A549 (cell line): ENCODE measurements around the gene CD79A. TPM values are rescaled to one million over a fixed set of nuclear protein-coding genes. Genes with fewer than 3 reads are reported as not detected.

ENCODE experiments used
- ATAC-seq, 2 experiments: fragments of 200-7000 bp in 1 of 2; fragments of >200 bp in 1 of 2; cut with Nextera tagmentation in 1 of 2; cut with Tn5 transposase in 1 of 2; 3 replicates each; pipeline versions ENCODE4 v1.8.0 to v1.9.1; 2018 to 2020; ENCODE audit warnings: mild to moderate bottlenecking in 1 of 2, moderate library complexity in 1 of 2
- CTCF ChIA-PET: fragments of 300-600 bp; sonication (Branson Sonifier 250); formaldehyde crosslinking; extraction: SDS; loops from one replicate; lab custom pipeline; 2021; ENCODE audit warnings: antibody characterized with exemption, inconsistent platforms; lab: Yijun Ruan, JAX
- POLR2A ChIA-PET: fragments of 350-600 bp; formaldehyde crosslinking; extraction: SDS; loops from one replicate; lab custom pipeline; 2021; ENCODE audit warnings: antibody characterized with exemption, inconsistent platforms; lab: Yijun Ruan, JAX
- DNase-seq, 2 experiments: peaks; one replicate each; pipeline versions ENCODE4 v3.0.0 to v3.0.0-alpha.2; 2011 to 2016; ENCODE audit warnings: low read depth in 1 of 2, low spot score in 1 of 2
- FAIRE-seq: peaks from 2 replicates; lab custom pipeline; 2011; peaks lifted over from hg19 to GRCh38; lab: Jason Lieb, UNC
- H3K27ac ChIP-seq, 2 experiments: fragments of >200 bp; sonication (Bioruptor Twin); formaldehyde crosslinking; 3 replicates each; pipeline ENCODE4 v1.5.1; 2016 to 2017
- H3K4me1 ChIP-seq: fragments of >200 bp; sonication (Bioruptor Twin); formaldehyde crosslinking; 3 replicates; pipeline ENCODE4 v1.6.1; 2016
- H3K4me2 ChIP-seq: fragments of >200 bp; sonication (Bioruptor Twin); formaldehyde crosslinking; 3 replicates; pipeline ENCODE4 v1.6.1; 2016
- H3K4me3 ChIP-seq: fragments of >200 bp; sonication (Bioruptor Twin); formaldehyde crosslinking; 3 replicates; pipeline ENCODE4 v1.5.1; 2016
- H3K9me3 ChIP-seq: fragments of >200 bp; sonication (Bioruptor Twin); formaldehyde crosslinking; 3 replicates; pipeline ENCODE4 v1.6.1; 2016
- CBX2 ChIP-seq: fragments of 200-600 bp; sonication (generic); IDR thresholded peaks from 2 replicates; pipeline ENCODE4 v1.6.1; 2016; ENCODE audit warnings: low read depth, mild to moderate bottlenecking, borderline replicate concordance
- CHD4 ChIP-seq: fragments of 200-600 bp; sonication (generic); IDR thresholded peaks from 2 replicates; pipeline ENCODE4 v1.6.1; 2016; ENCODE audit warnings: antibody characterized with exemption, mild to moderate bottlenecking, borderline replicate concordance
- EHMT2 ChIP-seq: fragments of 200-600 bp; sonication (generic); IDR thresholded peaks from 2 replicates; pipeline ENCODE4 v1.6.1; 2016; ENCODE audit warnings: antibody characterized with exemption, low read depth, mild to moderate bottlenecking, moderate library complexity
- ESRRA ChIP-seq: fragments of 150-350 bp; IDR thresholded peaks from 2 replicates; pipeline ENCODE4 v1.6.1; 2014; ENCODE audit warnings: mild to moderate bottlenecking, low read length, borderline replicate concordance
- FOSB ChIP-seq: fragments of 250-450 bp; sonication (Bioruptor Pico); IDR thresholded peaks from 2 replicates; pipeline ENCODE4 v1.5.0; 2020; ENCODE audit warnings: mild to moderate bottlenecking, moderate library complexity
- FOSL2 ChIP-seq, 2 experiments: fragments of 450-650 bp in 1 of 2; fragments of >200 bp in 1 of 2; sonication (Bioruptor Twin) in 1 of 2; formaldehyde crosslinking; IDR thresholded peaks; 2 replicates each; pipeline versions ENCODE4 v1.5.0 to v1.6.1; 2016 to 2020; ENCODE audit warnings: mild to moderate bottlenecking in 1 of 2, moderate library complexity in 1 of 2
- HEYL ChIP-seq: fragments of 250-450 bp; sonication (Bioruptor Pico); IDR thresholded peaks from 2 replicates; pipeline ENCODE4 v1.8.0; 2021; ENCODE audit warnings: mild to moderate bottlenecking, moderate library complexity
- HOXA7 ChIP-seq: fragments of 250-450 bp; sonication (Bioruptor Pico); IDR thresholded peaks from 2 replicates; pipeline ENCODE4 v1.5.0; 2020; ENCODE audit warnings: mild to moderate bottlenecking, moderate library complexity
- KDM5A ChIP-seq: fragments of 200-600 bp; sonication (generic); IDR thresholded peaks from 2 replicates; pipeline ENCODE4 v1.6.1; 2016; ENCODE audit warnings: antibody characterized with exemption, mild to moderate bottlenecking
- MAFK ChIP-seq: fragments of 450-650 bp; IDR thresholded peaks from 2 replicates; pipeline ENCODE4 v1.6.1; 2014; ENCODE audit not compliant: partially characterized antibody
- MAZ ChIP-seq: fragments of 150-350 bp; IDR thresholded peaks from 2 replicates; pipeline ENCODE4 v1.6.1; 2014; ENCODE audit warnings: antibody characterized with exemption, low read depth, low read length, borderline replicate concordance
- POLR2AphosphoS2 ChIP-seq: conservative IDR thresholded peaks from 2 replicates; pipeline ENCODE4 v1.6.1; 2012; ENCODE audit warnings: low read length, improper control_type of control experiment, inconsistent platforms
- RARB ChIP-seq: fragments of 250-450 bp; sonication (Bioruptor Pico); IDR thresholded peaks from 2 replicates; pipeline ENCODE4 v1.8.0; 2021; ENCODE audit warnings: mild to moderate bottlenecking, moderate library complexity
- RCOR1 ChIP-seq: fragments of 150-350 bp; IDR thresholded peaks from 2 replicates; pipeline ENCODE4 v1.6.1; 2014; ENCODE audit warnings: antibody characterized with exemption, low read length, low read depth
- RFX5 ChIP-seq: fragments of 450-650 bp; IDR thresholded peaks from 2 replicates; pipeline ENCODE4 v1.7.1; 2014; ENCODE audit warnings: antibody characterized with exemption, mild to moderate bottlenecking, moderate library complexity
- ZC3H11A ChIP-seq: fragments of 450-650 bp; IDR thresholded peaks from 2 replicates; pipeline ENCODE4 v1.6.1; 2014; ENCODE audit warnings: antibody characterized with exemption, mild to moderate bottlenecking
- ZSCAN20 ChIP-seq: fragments of 250-450 bp; sonication (Bioruptor Pico); IDR thresholded peaks from 2 replicates; pipeline ENCODE4 v1.8.0; 2022; ENCODE audit warnings: mild to moderate bottlenecking, moderate library complexity
- WGBS: methylation state at CpG from one replicate; pipeline ENCODE4 v1.1.6; 2017; ENCODE audit errors: missing lambda C conversion rate; 5-methylcytosine and 5-hydroxymethylcytosine counted together
- polyA plus RNA-seq, 4 experiments: library from polyadenylated mRNA; depleted of rRNA in 3 of 4; stranded (reverse); fragments of >200 nt; fragmentation: RNase III in 1 of 4; extraction: RNeasy Plus Mini Kit Qiagen cat#74134 plus additional on column Dnase treatment in 1 of 4; gene quantifications; 2 replicates in 3 of 4; 3 replicates in 1 of 4; pipeline ENCODE4 v1.2.3, GENCODE V29; 2011 to 2017
- TF ChIP-seq, protein P1 (sequence below): fragments of >200 bp; sonication (Bioruptor Twin); formaldehyde crosslinking; IDR thresholded peaks from 3 replicates; pipeline ENCODE4 v1.5.1; 2016

The CD79A gene
- polyA plus RNA-seq, 2 of the 4 experiments (the other 2 are of a cell fraction) = 0.52 to 0.54 TPM

DNA sequence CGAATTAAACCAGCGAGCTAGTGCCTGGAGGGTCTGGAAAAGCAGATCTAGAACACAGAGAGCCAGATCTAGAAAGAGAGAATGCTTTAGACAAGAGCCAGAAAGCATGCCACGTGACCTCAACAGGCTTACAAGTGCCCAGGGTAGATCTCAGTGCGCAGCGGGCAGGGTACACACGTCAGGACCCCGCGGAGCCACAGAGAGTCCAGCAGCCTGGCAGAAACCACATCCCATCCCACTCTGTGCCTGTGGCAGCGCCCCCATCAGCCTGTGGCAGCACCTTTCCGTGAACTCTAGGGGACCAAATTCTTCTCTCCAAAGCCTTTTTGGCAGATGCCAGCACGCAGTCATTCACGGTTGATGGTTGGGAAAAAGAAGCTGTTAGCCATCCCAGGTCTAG lies 11.8 kb downstream of the CD79A start:
- Histone ChIP-seq H3K4me3 (no peak overlapping the region), H3K9me3 (no peaks in the 10 kb centered on the region), H3K4me2 (no peak overlapping the region), H3K27ac (no peak overlapping the region), H3K4me1 (peaks cover 15% of the 10 kb centered on the region)
- no peak for DNase-seq
- ChIA-PET CTCF (interaction anchor here (0.6 to 4.0 kb wide), 11 partner anchors 11 to 417 kb away, joined by 3 to 17 read pairs (median 6); no protein-coding TSS in a partner anchor), POLR2A (interaction anchor here (0.9 kb wide), 1 partner anchor 71 kb away, joined by 3 read pairs; no protein-coding TSS in a partner anchor)
- TF ChIP-seq POLR2AphosphoS2 = no peak
- TF ChIP-seq MAZ = no peak
- TF ChIP-seq MAFK = no peak
- TF ChIP-seq FOSL2 (IDR thresholded peaks at IDR 0.05) = no peak
- no peak for TF ChIP-seq FOSL2 (CRISPR knock-in tag; IDR thresholded peaks at IDR 0.05)
- no peak for TF ChIP-seq EHMT2
- TF ChIP-seq CBX2 = no peak
- TF ChIP-seq ESRRA = no peak
- TF ChIP-seq, protein P1, sequence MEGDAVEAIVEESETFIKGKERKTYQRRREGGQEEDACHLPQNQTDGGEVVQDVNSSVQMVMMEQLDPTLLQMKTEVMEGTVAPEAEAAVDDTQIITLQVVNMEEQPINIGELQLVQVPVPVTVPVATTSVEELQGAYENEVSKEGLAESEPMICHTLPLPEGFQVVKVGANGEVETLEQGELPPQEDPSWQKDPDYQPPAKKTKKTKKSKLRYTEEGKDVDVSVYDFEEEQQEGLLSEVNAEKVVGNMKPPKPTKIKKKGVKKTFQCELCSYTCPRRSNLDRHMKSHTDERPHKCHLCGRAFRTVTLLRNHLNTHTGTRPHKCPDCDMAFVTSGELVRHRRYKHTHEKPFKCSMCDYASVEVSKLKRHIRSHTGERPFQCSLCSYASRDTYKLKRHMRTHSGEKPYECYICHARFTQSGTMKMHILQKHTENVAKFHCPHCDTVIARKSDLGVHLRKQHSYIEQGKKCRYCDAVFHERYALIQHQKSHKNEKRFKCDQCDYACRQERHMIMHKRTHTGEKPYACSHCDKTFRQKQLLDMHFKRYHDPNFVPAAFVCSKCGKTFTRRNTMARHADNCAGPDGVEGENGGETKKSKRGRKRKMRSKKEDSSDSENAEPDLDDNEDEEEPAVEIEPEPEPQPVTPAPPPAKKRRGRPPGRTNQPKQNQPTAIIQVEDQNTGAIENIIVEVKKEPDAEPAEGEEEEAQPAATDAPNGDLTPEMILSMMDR = no peak
- TF ChIP-seq CHD4 = no peak
- no peak for TF ChIP-seq FOSB
- no peak for TF ChIP-seq ZC3H11A
- no peak for TF ChIP-seq RCOR1
- no peak for TF ChIP-seq HOXA7 (CRISPR knock-in tag)
- no peak for TF ChIP-seq RARB (CRISPR knock-in tag)
- 89% methylated on average over 12 of the region's 12 CpGs for WGBS
- FAIRE-seq = no peak
- no peak for ATAC-seq

DNA sequence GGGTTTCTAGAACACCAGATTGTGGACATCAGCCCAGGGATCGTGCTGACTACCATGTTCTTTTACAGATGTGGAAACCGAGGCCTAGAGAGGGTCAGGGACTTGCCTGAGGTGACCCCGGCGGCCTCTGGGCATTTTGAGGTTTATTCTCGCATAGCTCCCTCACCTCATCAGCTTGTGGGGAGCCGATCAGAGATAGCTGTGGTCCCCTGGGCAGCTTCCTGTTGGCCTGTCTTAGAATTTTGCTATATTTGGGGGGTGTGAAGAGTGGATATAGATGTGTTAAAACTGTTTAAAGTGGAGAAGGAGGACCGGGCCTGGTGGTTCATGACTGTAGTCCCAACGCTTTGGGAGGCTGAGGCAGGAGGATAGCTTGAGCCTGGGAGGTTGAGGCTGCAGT lies 12.8 kb downstream of the CD79A start:
- no peak for ATAC-seq
- Histone ChIP-seq H3K4me3 (no peak overlapping the region), H3K4me2 (no peak overlapping the region), H3K4me1 (peaks cover 13% of the 10 kb centered on the region), H3K27ac (no peak overlapping the region), H3K9me3 (no peaks in the 10 kb centered on the region)
- 91% methylated on average over 8 of the region's 8 CpGs for WGBS
- DNase-seq = no peak
- TF ChIP-seq HEYL (CRISPR knock-in tag) = no peak
- TF ChIP-seq POLR2AphosphoS2 = no peak
- TF ChIP-seq ZSCAN20 = no peak
- no peak for FAIRE-seq
- ChIA-PET CTCF (interaction anchor here (0.5 to 4.0 kb wide), 11 partner anchors 10 to 67 kb away, joined by 3 to 17 read pairs (median 6); no protein-coding TSS in a partner anchor), POLR2A (no interaction called here)

DNA sequence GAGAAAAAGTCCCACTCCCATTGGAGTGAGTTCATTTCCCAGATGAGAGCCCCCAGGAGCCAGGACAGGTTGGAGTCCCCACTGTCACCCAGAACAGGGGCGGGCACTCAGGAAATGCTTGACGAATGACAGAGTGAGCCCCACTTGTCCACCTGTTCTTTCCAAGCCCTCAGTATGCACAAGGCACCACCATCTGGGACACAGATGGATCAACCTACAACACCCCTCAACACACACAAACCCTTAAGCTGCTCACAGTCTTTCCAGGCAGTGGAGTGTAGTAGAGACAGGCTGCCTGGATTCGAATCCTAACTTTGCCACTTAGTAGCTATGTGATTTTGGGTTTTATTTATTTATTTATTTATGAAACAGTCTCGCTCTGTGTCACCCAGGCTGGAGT lies 13.9 kb downstream of the CD79A start:
- no peak for FAIRE-seq
- H3K27ac ChIP-seq = no peak overlapping the region
- WGBS = 91% methylated on average over 4 of the region's 4 CpGs
- H3K4me3 ChIP-seq = no peak overlapping the region
- H3K4me1 ChIP-seq = peaks cover 16% of the 10 kb centered on the region; the same call in 2 of the 3 replicates
- no peak overlapping the region for H3K4me2 ChIP-seq
- TF ChIP-seq, protein P1 = no peak
- TF ChIP-seq RFX5 (no peak), HOXA7 (CRISPR knock-in tag) (no peak), FOSL2 (IDR thresholded peaks at IDR 0.05) (no peak), FOSL2 (CRISPR knock-in tag; IDR thresholded peaks at IDR 0.05) (no peak), KDM5A (no peak)
- H3K9me3 ChIP-seq = no peaks in the 10 kb centered on the region
- DNase-seq = no peak
- ChIA-PET POLR2A (no interaction called here), CTCF (interaction anchor here (0.9 to 4.0 kb wide), 10 partner anchors 15 to 191 kb away, joined by 3 to 17 read pairs (median 8); partner anchors contain the start of gene RPS19)
- no peak for ATAC-seq
